ENCODE measurements around the gene C3. TPM values are rescaled to one million over a fixed set of nuclear protein-coding genes. Genes with fewer than 3 reads are reported as not detected.

Gene C3
- polyA plus RNA-seq, 2 of the 4 experiments (the other 2 are of a cell fraction): 45.4 to 70.9 TPM

- ChIA-PET CTCF (interaction anchor here (0.9 kb wide), 1 partner anchor 22 kb away, joined by 5 read pairs; no protein-coding TSS in a partner anchor), POLR2A (no interaction called here)
- no peak overlapping the region for H3K4me2 ChIP-seq
- DNase-seq (ENCODE audit: low read depth in 1 of 2, low spot score in 1 of 2): no peak
- no peaks in the 10 kb centered on the region for H3K9me3 ChIP-seq
- H3K27ac ChIP-seq: no peak overlapping the region
- FAIRE-seq: no peak
- peaks cover 8% of the 10 kb centered on the region; the same call in 2 of the 3 replicates for H3K4me1 ChIP-seq
- H3K4me3 ChIP-seq: no peak overlapping the region
- WGBS (ENCODE audit: missing lambda C conversion rate): 95% methylated on average over 11 of the region's 17 CpGs
- ATAC-seq: peak in 1 of 2 experiments; percentile 20; a peak in 1 of 6 replicates
- TF ChIP-seq NPAS2 (CRISPR knock-in tag; IDR thresholded peaks at IDR 0.05; ENCODE audit: borderline replicate concordance) (no peak), RARB (CRISPR knock-in tag; IDR thresholded peaks at IDR 0.05) (no peak)
These were observed 40.2 kb upstream of the C3 start for GRCh38 chr19:6760606-6761005.

DNA sequence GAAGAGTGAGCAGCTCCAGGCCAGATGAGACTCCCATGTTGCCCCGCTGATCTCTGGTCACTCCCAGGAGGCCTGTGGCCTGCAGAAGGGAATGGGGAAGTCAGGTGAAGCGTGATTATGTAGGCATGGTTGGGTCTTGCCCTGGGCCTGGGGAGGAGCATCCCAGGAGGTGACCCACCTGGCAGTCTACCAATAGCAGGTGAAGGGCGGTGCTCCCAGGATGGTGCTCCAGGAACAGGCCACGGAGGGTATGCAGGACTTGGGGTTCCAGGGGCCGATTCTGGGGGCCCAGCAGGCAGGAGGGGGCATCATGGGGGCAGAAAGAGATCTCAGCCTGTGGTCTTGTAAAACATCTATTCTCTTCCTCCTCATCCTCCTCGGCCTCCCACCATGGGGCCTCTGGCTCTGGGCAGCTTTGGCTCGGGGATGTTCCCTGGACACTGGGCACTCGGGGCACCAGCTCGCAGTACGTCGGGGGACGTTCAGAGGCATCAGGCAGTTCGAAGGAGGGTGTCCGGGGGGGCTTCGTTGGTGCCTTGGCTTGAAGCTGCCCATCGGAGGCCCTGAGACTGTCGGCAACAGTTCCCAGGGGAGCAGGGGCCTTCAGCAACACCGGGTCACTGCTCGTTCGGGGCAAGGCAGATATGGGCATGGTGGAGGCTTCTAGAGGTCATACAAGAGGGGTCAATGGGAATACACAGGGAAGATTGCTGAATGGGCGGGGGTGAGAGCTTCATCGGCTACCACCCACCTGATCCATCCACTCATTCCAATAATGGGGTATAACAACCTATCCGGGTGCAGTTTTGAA, 34.4 kb upstream of the C3 start:
- no peak for DNase-seq (ENCODE audit: low read depth in 1 of 2, low spot score in 1 of 2)
- TF ChIP-seq POLR2A (IDR thresholded peaks at IDR 0.05; ENCODE audit: low read length): no peak
- TF ChIP-seq ZSCAN20 (CRISPR knock-in tag; IDR thresholded peaks at IDR 0.05): no peak
- TF ChIP-seq, protein P1, sequence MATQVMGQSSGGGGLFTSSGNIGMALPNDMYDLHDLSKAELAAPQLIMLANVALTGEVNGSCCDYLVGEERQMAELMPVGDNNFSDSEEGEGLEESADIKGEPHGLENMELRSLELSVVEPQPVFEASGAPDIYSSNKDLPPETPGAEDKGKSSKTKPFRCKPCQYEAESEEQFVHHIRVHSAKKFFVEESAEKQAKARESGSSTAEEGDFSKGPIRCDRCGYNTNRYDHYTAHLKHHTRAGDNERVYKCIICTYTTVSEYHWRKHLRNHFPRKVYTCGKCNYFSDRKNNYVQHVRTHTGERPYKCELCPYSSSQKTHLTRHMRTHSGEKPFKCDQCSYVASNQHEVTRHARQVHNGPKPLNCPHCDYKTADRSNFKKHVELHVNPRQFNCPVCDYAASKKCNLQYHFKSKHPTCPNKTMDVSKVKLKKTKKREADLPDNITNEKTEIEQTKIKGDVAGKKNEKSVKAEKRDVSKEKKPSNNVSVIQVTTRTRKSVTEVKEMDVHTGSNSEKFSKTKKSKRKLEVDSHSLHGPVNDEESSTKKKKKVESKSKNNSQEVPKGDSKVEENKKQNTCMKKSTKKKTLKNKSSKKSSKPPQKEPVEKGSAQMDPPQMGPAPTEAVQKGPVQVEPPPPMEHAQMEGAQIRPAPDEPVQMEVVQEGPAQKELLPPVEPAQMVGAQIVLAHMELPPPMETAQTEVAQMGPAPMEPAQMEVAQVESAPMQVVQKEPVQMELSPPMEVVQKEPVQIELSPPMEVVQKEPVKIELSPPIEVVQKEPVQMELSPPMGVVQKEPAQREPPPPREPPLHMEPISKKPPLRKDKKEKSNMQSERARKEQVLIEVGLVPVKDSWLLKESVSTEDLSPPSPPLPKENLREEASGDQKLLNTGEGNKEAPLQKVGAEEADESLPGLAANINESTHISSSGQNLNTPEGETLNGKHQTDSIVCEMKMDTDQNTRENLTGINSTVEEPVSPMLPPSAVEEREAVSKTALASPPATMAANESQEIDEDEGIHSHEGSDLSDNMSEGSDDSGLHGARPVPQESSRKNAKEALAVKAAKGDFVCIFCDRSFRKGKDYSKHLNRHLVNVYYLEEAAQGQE (IDR thresholded peaks at IDR 0.05): no peak
- no peak for TF ChIP-seq ESRRA (IDR thresholded peaks at IDR 0.05; ENCODE audit: borderline replicate concordance, low read length)
- TF ChIP-seq FOSL2 (IDR thresholded peaks at IDR 0.05): no peak
- no peak for TF ChIP-seq FOSL2 (CRISPR knock-in tag; IDR thresholded peaks at IDR 0.05)
- no peak for TF ChIP-seq NPAS2 (CRISPR knock-in tag; IDR thresholded peaks at IDR 0.05; ENCODE audit: borderline replicate concordance)
- TF ChIP-seq EP300 (IDR thresholded peaks at IDR 0.05): no peak
- TF ChIP-seq CTCF (IDR thresholded peaks at IDR 0.05): no peak
- no peak for TF ChIP-seq HOXA7 (CRISPR knock-in tag; IDR thresholded peaks at IDR 0.05)
- no peak for TF ChIP-seq FOXS1 (CRISPR knock-in tag; IDR thresholded peaks at IDR 0.05)
- no peak for TF ChIP-seq HOXB5 (CRISPR knock-in tag; IDR thresholded peaks at IDR 0.05)
- no peak for TF ChIP-seq MAFK (IDR thresholded peaks at IDR 0.05; ENCODE audit: partially characterized antibody)
- no peak for TF ChIP-seq TP53 (CRISPR knock-in tag; IDR thresholded peaks at IDR 0.05)
- no peak for TF ChIP-seq CHD2 (IDR thresholded peaks at IDR 0.05; ENCODE audit: low read length, partially characterized antibody)
- no peak for TF ChIP-seq HEYL (CRISPR knock-in tag; IDR thresholded peaks at IDR 0.05)
- TF ChIP-seq SREBF2 (IDR thresholded peaks at IDR 0.05): no peak
- no peak for TF ChIP-seq BHLHE40 (IDR thresholded peaks at IDR 0.05; ENCODE audit: low read depth, low read length)
- TF ChIP-seq, protein P2, sequence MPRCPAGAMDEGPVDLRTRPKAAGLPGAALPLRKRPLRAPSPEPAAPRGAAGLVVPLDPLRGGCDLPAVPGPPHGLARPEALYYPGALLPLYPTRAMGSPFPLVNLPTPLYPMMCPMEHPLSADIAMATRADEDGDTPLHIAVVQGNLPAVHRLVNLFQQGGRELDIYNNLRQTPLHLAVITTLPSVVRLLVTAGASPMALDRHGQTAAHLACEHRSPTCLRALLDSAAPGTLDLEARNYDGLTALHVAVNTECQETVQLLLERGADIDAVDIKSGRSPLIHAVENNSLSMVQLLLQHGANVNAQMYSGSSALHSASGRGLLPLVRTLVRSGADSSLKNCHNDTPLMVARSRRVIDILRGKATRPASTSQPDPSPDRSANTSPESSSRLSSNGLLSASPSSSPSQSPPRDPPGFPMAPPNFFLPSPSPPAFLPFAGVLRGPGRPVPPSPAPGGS (IDR thresholded peaks at IDR 0.05): no peak
- Histone ChIP-seq H3K4me3 (no peak overlapping the region), H3K27ac (no peak overlapping the region), H3K4me1 (no peaks in the 10 kb centered on the region), H3K4me2 (no peak overlapping the region), H3K9me3 (no peaks in the 10 kb centered on the region)
- WGBS (ENCODE audit: missing lambda C conversion rate): 95% methylated on average over 9 of the region's 23 CpGs
- FAIRE-seq: no peak
- ChIA-PET CTCF (interaction anchor here (0.8 kb wide), 1 partner anchor 16 kb away, joined by 3 read pairs; no protein-coding TSS in a partner anchor), POLR2A (interaction anchor here (0.6 kb wide), 1 partner anchor 12 kb away, joined by 3 read pairs; no protein-coding TSS in a partner anchor)
- no peak for ATAC-seq
